GM11168 (cell line): ENCODE measurements around the gene RHBDD1.

Experiments used
- in situ Hi-C: fragments of 300-500 bp; cut with MboI; formaldehyde crosslinking; loops from one replicate; pipeline ENCODE4 v1.12.0; 2022; ENCODE audit warnings: low sequenced_read_pairs; ENCODE audit not compliant: unreplicated experiment

RHBDD1 gene

GRCh38 chr2:226905718-226906117 is 69.9 kb downstream of the RHBDD1 start:
- in situ Hi-C loops, result no loop called here

GRCh38 chr2:226906163-226906693 is 70.4 kb downstream of the RHBDD1 start:
- in situ Hi-C loops, result no loop called here

- in situ Hi-C loops, result no loop called here
These were observed 73.3 kb downstream of the RHBDD1 start for GRCh38 chr2:226909126-226909525.

GRCh38 chr2:226909836-226910235 is 74.0 kb downstream of the RHBDD1 start:
- in situ Hi-C loops, result no loop called here

- in situ Hi-C loops, result no loop called here
These were observed 74.5 kb downstream of the RHBDD1 start for GRCh38 chr2:226910384-226910783.

- in situ Hi-C loops, result no loop called here
These were observed 76.1 kb downstream of the RHBDD1 start for GRCh38 chr2:226911932-226912331.

- in situ Hi-C loops, result no loop called here
These were observed 77.8 kb downstream of the RHBDD1 start for GRCh38 chr2:226913641-226914040.

- in situ Hi-C loops, result no loop called here
These were observed 80.0 kb downstream of the RHBDD1 start for GRCh38 chr2:226915846-226916360.

GRCh38 chr2:226916669-226917068 is 80.8 kb downstream of the RHBDD1 start:
- in situ Hi-C loops, result no loop called here

GRCh38 chr2:226932443-226932842 is 96.6 kb downstream of the RHBDD1 start:
- in situ Hi-C loops, result no loop called here

GRCh38 chr2:226934546-226935201 is 98.8 kb downstream of the RHBDD1 start:
- in situ Hi-C loops, result no loop called here

GRCh38 chr2:226943862-226944620 is 108.2 kb downstream of the RHBDD1 start:
- in situ Hi-C loops, result no loop called here

GRCh38 chr2:226953206-226953605 is 117.4 kb downstream of the RHBDD1 start:
- in situ Hi-C loops, result no loop called here

GRCh38 chr2:226953826-226954225 is 118.0 kb downstream of the RHBDD1 start:
- in situ Hi-C loops, result no loop called here

- in situ Hi-C loops, result no loop called here
These were observed 120.8 kb downstream of the RHBDD1 start for GRCh38 chr2:226956659-226957058.

GRCh38 chr2:226959418-226959817 is 123.6 kb downstream of the RHBDD1 start:
- in situ Hi-C loops, result no loop called here

- in situ Hi-C loops, result no loop called here
These were observed 126.4 kb downstream of the RHBDD1 start for GRCh38 chr2:226962176-226962773.

GRCh38 chr2:226963528-226963927 is 127.7 kb downstream of the RHBDD1 start:
- in situ Hi-C loops, result no loop called here

- in situ Hi-C loops, result no loop called here
These were observed 129.5 kb downstream of the RHBDD1 start for GRCh38 chr2:226965376-226965775.

GRCh38 chr2:226969417-226970080 is 133.7 kb downstream of the RHBDD1 start:
- in situ Hi-C loops, result loop anchor here (10.0 kb wide), 1 partner anchor 135 kb away; the partner anchor contains the start of gene RHBDD1
